ENCODE measurements around the gene SPATA9. TPM values are rescaled to one million over a fixed set of nuclear protein-coding genes. Genes with fewer than 3 reads are reported as not detected.

Gene SPATA9
- total and polyA plus RNA-seq, 9 of the 15 experiments (the other 6 are each of a cell fraction or from before 2014, with no cell fraction given): 0.16 to 5.5 (median 0.39) TPM; not detected in 3

- no peak for TF ChIP-seq HMGN3 (IDR thresholded peaks at IDR 0.05; ENCODE audit: borderline replicate concordance, extremely low read depth, insufficient read length, low read depth, low read length)
- no peak for TF ChIP-seq PHF21A (IDR thresholded peaks at IDR 0.05; ENCODE audit: borderline replicate concordance, low read depth)
- peak; percentile 31; the same call in 1 of the 2 replicates for TF ChIP-seq NCOR1 (IDR thresholded peaks at IDR 0.05)
- peak; percentile 76; the same call in 1 of the 2 replicates for TF ChIP-seq JUND (IDR thresholded peaks at IDR 0.05; ENCODE audit: borderline replicate concordance, low read depth, low read length)
- peak; percentile 56; the same call in 1 of the 3 replicates for TF ChIP-seq JUND (tag; IDR thresholded peaks at IDR 0.05; ENCODE audit: borderline replicate concordance, low read depth, low read length)
- no peak for TF ChIP-seq ZNF12 (CRISPR knock-in tag; IDR thresholded peaks at IDR 0.05)
- peak in 1 of 2 experiments; percentile 70; a peak in 1 of 4 replicates for TF ChIP-seq ZNF639 (CRISPR knock-in tag; conservative IDR thresholded peaks at IDR 0.05 in 1 of 2, IDR thresholded peaks at IDR 0.05 in 1 of 2)
- peak; percentile 82 for TF ChIP-seq ARID1B (IDR thresholded peaks at IDR 0.05)
- TF ChIP-seq CHAMP1 (IDR thresholded peaks at IDR 0.05): no peak
- TF ChIP-seq ZNF696 (CRISPR knock-in tag; conservative IDR thresholded peaks at IDR 0.05): no peak
- peak; percentile 44; the same call in 1 of the 2 replicates for TF ChIP-seq BHLHE40 (IDR thresholded peaks at IDR 0.05; ENCODE audit: low read length)
- peak; percentile 33 for TF ChIP-seq TAF1 (IDR thresholded peaks at IDR 0.05; ENCODE audit: control insufficient read depth, extremely low read depth, insufficient read depth, low read length, severe bottlenecking)
- TF ChIP-seq SLC30A9 (CRISPR knock-in tag; IDR thresholded peaks at IDR 0.05): no peak
- TF ChIP-seq PML (IDR thresholded peaks at IDR 0.05; ENCODE audit: low read length): peak; percentile 50; the same call in 1 of the 2 replicates
- TF ChIP-seq RNF219 (CRISPR knock-in tag; IDR thresholded peaks at IDR 0.05): no peak
- peak; percentile 89; the same call in 1 of the 2 replicates for TF ChIP-seq BACH1 (tag; IDR thresholded peaks at IDR 0.05)
- no peak for TF ChIP-seq ZNF224 (CRISPR knock-in tag; IDR thresholded peaks at IDR 0.05)
- no peak for TF ChIP-seq ZNF830 (CRISPR knock-in tag; IDR thresholded peaks at IDR 0.05)
- no peak for TF ChIP-seq ZBED1 (IDR thresholded peaks at IDR 0.05)
- peak; percentile 62 for TF ChIP-seq RBFOX2 (IDR thresholded peaks at IDR 0.05; ENCODE audit: low read depth, low read length)
- TF ChIP-seq ESRRB (CRISPR knock-in tag; IDR thresholded peaks at IDR 0.05; ENCODE audit: borderline replicate concordance): no peak
- TF ChIP-seq E2F3 (CRISPR knock-in tag; IDR thresholded peaks at IDR 0.05): no peak
Observed at GRCh38 chr5:95647886-95648860, 34.6 kb downstream of the SPATA9 start (continued).
